GM12878 (cell line): ENCODE data around the gene ZNF766. TPM values are rescaled to one million over a fixed set of nuclear protein-coding genes. Genes with fewer than 3 reads are reported as not detected.

ENCODE experiments used
- BRCA1 ChIP-seq: IDR thresholded peaks from 2 replicates; pipeline ENCODE4 v1.6.1; 2011; ENCODE audit warnings: low read depth, low read length, improper control_type of control experiment
- CBFB ChIP-seq: IDR thresholded peaks from 2 replicates; pipeline ENCODE4 v1.6.1; 2016; ENCODE audit warnings: antibody characterized with exemption, low read depth
- EZH2 ChIP-seq: IDR thresholded peaks from 2 replicates; pipeline ENCODE4 v1.6.1; 2012; ENCODE audit warnings: low read depth, mild to moderate bottlenecking, control low read depth, inconsistent platforms, low read length, borderline replicate concordance; ENCODE audit not compliant: control insufficient read depth
- GABPA ChIP-seq: IDR thresholded peaks from 2 replicates; pipeline ENCODE4 v1.6.1; 2014; ENCODE audit warnings: antibody characterized with exemption, low read depth, mild to moderate bottlenecking, inconsistent platforms
- JUNB ChIP-seq: IDR thresholded peaks from 2 replicates; pipeline ENCODE4 v1.6.1; 2016; ENCODE audit warnings: antibody characterized with exemption, mild to moderate bottlenecking
- NFYA ChIP-seq: IDR thresholded peaks from 2 replicates; pipeline ENCODE4 v1.6.1; 2011; ENCODE audit warnings: low read depth, mild to moderate bottlenecking, low read length, improper control_type of control experiment, borderline replicate concordance
- NFYB ChIP-seq: IDR thresholded peaks from 2 replicates; pipeline ENCODE4 v1.6.1; 2011; ENCODE audit warnings: low read depth, mild to moderate bottlenecking, low read length, improper control_type of control experiment, moderate library complexity; ENCODE audit not compliant: insufficient read depth
- POLR2AphosphoS2 ChIP-seq: IDR thresholded peaks from 2 replicates; pipeline ENCODE4 v1.6.1; 2011; ENCODE audit warnings: low read depth, mild to moderate bottlenecking, low read length, improper control_type of control experiment, moderate library complexity
- SRF ChIP-seq, 2 experiments: IDR thresholded peaks; 2 replicates each; pipeline ENCODE4 v1.6.1; 2011; ENCODE audit warnings: low read depth in 2 of 2, low read length in 2 of 2, mild to moderate bottlenecking in 1 of 2, moderate library complexity in 1 of 2
- ZNF384 ChIP-seq: IDR thresholded peaks from 2 replicates; pipeline ENCODE4 v1.6.1; 2012; ENCODE audit warnings: low read depth, mild to moderate bottlenecking, low read length, improper control_type of control experiment, borderline replicate concordance
- polyA plus RNA-seq, 11 experiments: library from polyadenylated mRNA; depleted of rRNA in 4 of 11; unstranded in 6 of 11; stranded (reverse) in 5 of 11; fragments of >200 nt; fragmentation: Nextera tagmentation in 4 of 11; fragmentation: Illumina TruSeq in 1 of 11; extraction: Ambion mirVana in 4 of 11; extraction: Trizol in 1 of 11; gene quantifications; 1 replicate in 1 of 11; 2 replicates in 10 of 11; pipeline versions ENCODE4 v1.2.1 to v1.2.3, GENCODE V29; 2011 to 2016; ENCODE audit warnings: inconsistent platforms in 2 of 11, missing spikeins in 2 of 11, low read depth in 1 of 11
- total RNA-seq, 4 experiments: library from RNA; depleted of rRNA in 3 of 4; stranded (reverse); fragments of >200 nt in 3 of 4; fragmentation: Illumina TruSeq in 1 of 4; extraction: Trizol in 1 of 4; gene quantifications; 2 replicates each; pipeline versions ENCODE4 v1.2.1 to v1.2.3, GENCODE V29; 2013 to 2021
- TF ChIP-seq, protein P1 (sequence below): fragments of 450-650 bp; IDR thresholded peaks from 2 replicates; pipeline ENCODE4 v1.6.1; 2017; ENCODE audit warnings: mild to moderate bottlenecking, moderate library complexity
- TF ChIP-seq, protein P2 (sequence below): IDR thresholded peaks from 2 replicates; pipeline ENCODE4 v1.6.1; 2012; ENCODE audit warnings: low read depth, low read length, improper control_type of control experiment
- TF ChIP-seq, protein P3 (sequence below): IDR thresholded peaks from 2 replicates; pipeline ENCODE4 v1.6.1; 2011; ENCODE audit warnings: borderline replicate concordance, low read depth, mild to moderate bottlenecking, moderate library complexity, low read length; ENCODE audit not compliant: insufficient read depth, poor library complexity, severe bottlenecking
- TF ChIP-seq, protein P4 (sequence below): IDR thresholded peaks from 2 replicates; pipeline ENCODE4 v1.6.1; 2012; ENCODE audit warnings: low read length, inconsistent platforms
- TF ChIP-seq, protein P5 (sequence below): fragments of 450-650 bp; conservative IDR thresholded peaks from 2 replicates; pipeline ENCODE4 v1.6.1; 2017; ENCODE audit warnings: mild to moderate bottlenecking, moderate library complexity

Gene ZNF766
- total and polyA plus RNA-seq, 10 of the 15 experiments (the other 5 are each of a cell fraction or from before 2014, with no cell fraction given) = 7.2 to 20.0 (median 16.4) TPM

DNA sequence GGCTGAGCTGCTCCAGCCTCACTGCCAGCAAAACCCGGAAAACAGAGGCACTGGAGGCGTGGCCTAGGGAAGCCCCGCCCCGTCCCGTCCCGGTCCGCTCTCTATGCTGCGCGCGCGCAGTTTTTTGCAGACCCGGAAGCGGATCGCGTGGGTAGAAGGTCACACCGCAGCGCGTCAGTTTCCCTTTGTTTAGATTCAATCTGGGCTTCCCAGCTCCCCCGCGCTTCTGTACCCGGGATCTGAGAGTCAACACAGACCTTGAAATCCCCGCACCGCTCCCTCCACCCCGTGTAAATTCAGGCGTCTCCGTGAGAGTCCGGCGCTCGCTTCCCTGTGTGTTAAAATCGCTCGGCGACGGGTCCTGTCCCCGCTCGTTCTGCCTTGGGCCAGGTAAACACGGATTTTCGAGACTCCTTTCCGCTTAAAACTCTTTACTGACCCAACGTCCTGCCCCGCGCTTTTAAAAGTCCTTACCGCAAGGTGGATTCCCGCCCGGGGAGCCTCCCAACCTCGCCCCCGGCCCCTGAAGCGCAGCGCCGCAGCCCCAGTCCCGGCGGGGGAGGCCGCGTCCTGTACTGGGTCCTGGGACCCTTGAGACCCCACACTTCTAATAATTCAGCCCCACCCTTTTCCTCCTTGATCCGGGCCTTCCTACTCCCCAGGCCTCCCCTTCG lies 66.9 kb downstream of the ZNF766 start, which contains the start of gene ZNF610 (continued):
- TF ChIP-seq, protein P1, sequence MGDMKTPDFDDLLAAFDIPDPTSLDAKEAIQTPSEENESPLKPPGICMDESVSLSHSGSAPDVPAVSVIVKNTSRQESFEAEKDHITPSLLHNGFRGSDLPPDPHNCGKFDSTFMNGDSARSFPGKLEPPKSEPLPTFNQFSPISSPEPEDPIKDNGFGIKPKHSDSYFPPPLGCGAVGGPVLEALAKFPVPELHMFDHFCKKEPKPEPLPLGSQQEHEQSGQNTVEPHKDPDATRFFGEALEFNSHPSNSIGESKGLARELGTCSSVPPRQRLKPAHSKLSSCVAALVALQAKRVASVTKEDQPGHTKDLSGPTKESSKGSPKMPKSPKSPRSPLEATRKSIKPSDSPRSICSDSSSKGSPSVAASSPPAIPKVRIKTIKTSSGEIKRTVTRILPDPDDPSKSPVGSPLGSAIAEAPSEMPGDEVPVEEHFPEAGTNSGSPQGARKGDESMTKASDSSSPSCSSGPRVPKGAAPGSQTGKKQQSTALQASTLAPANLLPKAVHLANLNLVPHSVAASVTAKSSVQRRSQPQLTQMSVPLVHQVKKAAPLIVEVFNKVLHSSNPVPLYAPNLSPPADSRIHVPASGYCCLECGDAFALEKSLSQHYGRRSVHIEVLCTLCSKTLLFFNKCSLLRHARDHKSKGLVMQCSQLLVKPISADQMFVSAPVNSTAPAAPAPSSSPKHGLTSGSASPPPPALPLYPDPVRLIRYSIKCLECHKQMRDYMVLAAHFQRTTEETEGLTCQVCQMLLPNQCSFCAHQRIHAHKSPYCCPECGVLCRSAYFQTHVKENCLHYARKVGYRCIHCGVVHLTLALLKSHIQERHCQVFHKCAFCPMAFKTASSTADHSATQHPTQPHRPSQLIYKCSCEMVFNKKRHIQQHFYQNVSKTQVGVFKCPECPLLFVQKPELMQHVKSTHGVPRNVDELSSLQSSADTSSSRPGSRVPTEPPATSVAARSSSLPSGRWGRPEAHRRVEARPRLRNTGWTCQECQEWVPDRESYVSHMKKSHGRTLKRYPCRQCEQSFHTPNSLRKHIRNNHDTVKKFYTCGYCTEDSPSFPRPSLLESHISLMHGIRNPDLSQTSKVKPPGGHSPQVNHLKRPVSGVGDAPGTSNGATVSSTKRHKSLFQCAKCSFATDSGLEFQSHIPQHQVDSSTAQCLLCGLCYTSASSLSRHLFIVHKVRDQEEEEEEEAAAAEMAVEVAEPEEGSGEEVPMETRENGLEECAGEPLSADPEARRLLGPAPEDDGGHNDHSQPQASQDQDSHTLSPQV = no peak
- TF ChIP-seq ZNF384 = no peak
- TF ChIP-seq, protein P2, sequence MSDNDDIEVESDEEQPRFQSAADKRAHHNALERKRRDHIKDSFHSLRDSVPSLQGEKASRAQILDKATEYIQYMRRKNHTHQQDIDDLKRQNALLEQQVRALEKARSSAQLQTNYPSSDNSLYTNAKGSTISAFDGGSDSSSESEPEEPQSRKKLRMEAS = no peak
- TF ChIP-seq, protein P3, sequence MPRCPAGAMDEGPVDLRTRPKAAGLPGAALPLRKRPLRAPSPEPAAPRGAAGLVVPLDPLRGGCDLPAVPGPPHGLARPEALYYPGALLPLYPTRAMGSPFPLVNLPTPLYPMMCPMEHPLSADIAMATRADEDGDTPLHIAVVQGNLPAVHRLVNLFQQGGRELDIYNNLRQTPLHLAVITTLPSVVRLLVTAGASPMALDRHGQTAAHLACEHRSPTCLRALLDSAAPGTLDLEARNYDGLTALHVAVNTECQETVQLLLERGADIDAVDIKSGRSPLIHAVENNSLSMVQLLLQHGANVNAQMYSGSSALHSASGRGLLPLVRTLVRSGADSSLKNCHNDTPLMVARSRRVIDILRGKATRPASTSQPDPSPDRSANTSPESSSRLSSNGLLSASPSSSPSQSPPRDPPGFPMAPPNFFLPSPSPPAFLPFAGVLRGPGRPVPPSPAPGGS = no peak
- TF ChIP-seq, protein P4, sequence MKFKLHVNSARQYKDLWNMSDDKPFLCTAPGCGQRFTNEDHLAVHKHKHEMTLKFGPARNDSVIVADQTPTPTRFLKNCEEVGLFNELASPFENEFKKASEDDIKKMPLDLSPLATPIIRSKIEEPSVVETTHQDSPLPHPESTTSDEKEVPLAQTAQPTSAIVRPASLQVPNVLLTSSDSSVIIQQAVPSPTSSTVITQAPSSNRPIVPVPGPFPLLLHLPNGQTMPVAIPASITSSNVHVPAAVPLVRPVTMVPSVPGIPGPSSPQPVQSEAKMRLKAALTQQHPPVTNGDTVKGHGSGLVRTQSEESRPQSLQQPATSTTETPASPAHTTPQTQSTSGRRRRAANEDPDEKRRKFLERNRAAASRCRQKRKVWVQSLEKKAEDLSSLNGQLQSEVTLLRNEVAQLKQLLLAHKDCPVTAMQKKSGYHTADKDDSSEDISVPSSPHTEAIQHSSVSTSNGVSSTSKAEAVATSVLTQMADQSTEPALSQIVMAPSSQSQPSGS = no peak
- TF ChIP-seq, protein P5, sequence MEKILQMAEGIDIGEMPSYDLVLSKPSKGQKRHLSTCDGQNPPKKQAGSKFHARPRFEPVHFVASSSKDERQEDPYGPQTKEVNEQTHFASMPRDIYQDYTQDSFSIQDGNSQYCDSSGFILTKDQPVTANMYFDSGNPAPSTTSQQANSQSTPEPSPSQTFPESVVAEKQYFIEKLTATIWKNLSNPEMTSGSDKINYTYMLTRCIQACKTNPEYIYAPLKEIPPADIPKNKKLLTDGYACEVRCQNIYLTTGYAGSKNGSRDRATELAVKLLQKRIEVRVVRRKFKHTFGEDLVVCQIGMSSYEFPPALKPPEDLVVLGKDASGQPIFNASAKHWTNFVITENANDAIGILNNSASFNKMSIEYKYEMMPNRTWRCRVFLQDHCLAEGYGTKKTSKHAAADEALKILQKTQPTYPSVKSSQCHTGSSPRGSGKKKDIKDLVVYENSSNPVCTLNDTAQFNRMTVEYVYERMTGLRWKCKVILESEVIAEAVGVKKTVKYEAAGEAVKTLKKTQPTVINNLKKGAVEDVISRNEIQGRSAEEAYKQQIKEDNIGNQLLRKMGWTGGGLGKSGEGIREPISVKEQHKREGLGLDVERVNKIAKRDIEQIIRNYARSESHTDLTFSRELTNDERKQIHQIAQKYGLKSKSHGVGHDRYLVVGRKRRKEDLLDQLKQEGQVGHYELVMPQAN = no peak
- no peak for TF ChIP-seq BRCA1
- TF ChIP-seq CBFB = no peak; the same call in 1 of the 2 replicates
- TF ChIP-seq SRF (IDR thresholded peaks at IDR 0.05; ENCODE audit: low read depth in 2 of 2, low read length in 2 of 2) = no peak
- no peak for TF ChIP-seq POLR2AphosphoS2
- no peak for TF ChIP-seq EZH2
- peak; percentile 51 for TF ChIP-seq GABPA
- TF ChIP-seq NFYA = no peak
- no peak for TF ChIP-seq NFYB
- TF ChIP-seq JUNB = no peak
